IPS DF 4.7 (cell line): ENCODE data around the gene SPAG4.

Experiments
- DNase-seq: peaks from one replicate; pipeline ENCODE4 v3.0.0-alpha.2; 2013; ENCODE audit warnings: low spot score; ENCODE audit errors: extremely low read depth

SPAG4 gene

GRCh38 chr20:35619196-35620095, 3.8 kb downstream of the SPAG4 start:
- DNase-seq: peak; percentile 74

GRCh38 chr20:35620818-35621559, 5.4 kb downstream of the SPAG4 start:
- DNase-seq: no peak

GRCh38 chr20:35621560-35621946, 5.9 kb downstream of the SPAG4 start:
- no peak for DNase-seq

GRCh38 chr20:35625584-35626385, 10.2 kb downstream of the SPAG4 start:
- no peak for DNase-seq

GRCh38 chr20:35626386-35627001, 10.9 kb downstream of the SPAG4 start:
- no peak for DNase-seq

GRCh38 chr20:35627121-35627520, 11.5 kb downstream of the SPAG4 start:
- no peak for DNase-seq

GRCh38 chr20:35629427-35630145, 14.0 kb downstream of the SPAG4 start:
- DNase-seq: no peak

- DNase-seq: no peak
Observed at GRCh38 chr20:35630636-35631035, 15.0 kb downstream of the SPAG4 start.

- no peak for DNase-seq
Observed at GRCh38 chr20:35632539-35633115, 17.0 kb downstream of the SPAG4 start.

- no peak for DNase-seq
Observed at GRCh38 chr20:35635652-35636051, 20.0 kb downstream of the SPAG4 start.

GRCh38 chr20:35636095-35636494, 20.5 kb downstream of the SPAG4 start:
- DNase-seq: no peak

- no peak for DNase-seq
Observed at GRCh38 chr20:35637276-35637675, 21.6 kb downstream of the SPAG4 start.

GRCh38 chr20:35638751-35639150, 23.1 kb downstream of the SPAG4 start:
- no peak for DNase-seq

- no peak for DNase-seq
Observed at GRCh38 chr20:35640724-35641123, 25.1 kb downstream of the SPAG4 start.

GRCh38 chr20:35641743-35642142, 26.1 kb downstream of the SPAG4 start:
- no peak for DNase-seq

GRCh38 chr20:35643045-35643444, 27.4 kb downstream of the SPAG4 start:
- DNase-seq: no peak

- no peak for DNase-seq
Observed at GRCh38 chr20:35644806-35645205, 29.2 kb downstream of the SPAG4 start.

- no peak for DNase-seq
Observed at GRCh38 chr20:35648836-35649235, 33.2 kb downstream of the SPAG4 start.

GRCh38 chr20:35650632-35651031, 35.0 kb downstream of the SPAG4 start:
- DNase-seq: no peak

GRCh38 chr20:35651958-35652357, 36.3 kb downstream of the SPAG4 start:
- no peak for DNase-seq
